Activated CD4-positive, alpha-beta T cell treated with anti-CD3 and anti-CD28 coated beads, Interleukin-2, Interleukin-4, amounts not matched to agents 100 ng/mL and 50 ng/mL, durations not matched to agents 16 hours and 8 hours (primary cell): ENCODE results near the gene ASB18.

Experiments used
- DNase-seq: peaks from one replicate; pipeline ENCODE4 v3.0.0-alpha.2; 2020; ENCODE audit warnings: low spot score

Gene ASB18

GRCh38 chr2:236163471-236164200, 100.6 kb downstream of the ASB18 start:
- no peak for DNase-seq

GRCh38 chr2:236162882-236163470, 101.2 kb downstream of the ASB18 start:
- DNase-seq = no peak

GRCh38 chr2:236162031-236162845, 102.0 kb downstream of the ASB18 start:
- DNase-seq = no peak

- no peak for DNase-seq
Measured at GRCh38 chr2:236161531-236161930, 102.7 kb downstream of the ASB18 start.

- no peak for DNase-seq
Measured at GRCh38 chr2:236161082-236161462, 103.1 kb downstream of the ASB18 start.

- no peak for DNase-seq
Measured at GRCh38 chr2:236160366-236161081, 103.7 kb downstream of the ASB18 start.

- no peak for DNase-seq
Measured at GRCh38 chr2:236159778-236160170, 104.4 kb downstream of the ASB18 start.

GRCh38 chr2:236158969-236159777, 105.0 kb downstream of the ASB18 start:
- DNase-seq = no peak

- DNase-seq = no peak
Measured at GRCh38 chr2:236157815-236158498, 106.2 kb downstream of the ASB18 start.

- no peak for DNase-seq
Measured at GRCh38 chr2:236157366-236157765, 106.8 kb downstream of the ASB18 start.

GRCh38 chr2:236156860-236157194, 107.4 kb downstream of the ASB18 start:
- DNase-seq = no peak

GRCh38 chr2:236156095-236156859, 107.9 kb downstream of the ASB18 start:
- no peak for DNase-seq

- no peak for DNase-seq
Measured at GRCh38 chr2:236155406-236155805, 108.8 kb downstream of the ASB18 start.

GRCh38 chr2:236146436-236146835, 117.8 kb downstream of the ASB18 start:
- no peak for DNase-seq

- no peak for DNase-seq
Measured at GRCh38 chr2:236143811-236144210, 120.4 kb downstream of the ASB18 start.
